GM21529 (cell line): ENCODE data around the gene ACTR3C.
"Not testable (repeated sequence)": the region's sequence is repeated elsewhere in the genome, so short reads cannot be mapped to it uniquely, and the experiment has no call there.

Experiments used
- ATAC-seq: cut with Tn5 transposase; IDR thresholded peaks from one replicate; pipeline ENCODE4 v1.9.1; 2021; ENCODE audit not compliant: unreplicated experiment

Gene ACTR3C

DNA sequence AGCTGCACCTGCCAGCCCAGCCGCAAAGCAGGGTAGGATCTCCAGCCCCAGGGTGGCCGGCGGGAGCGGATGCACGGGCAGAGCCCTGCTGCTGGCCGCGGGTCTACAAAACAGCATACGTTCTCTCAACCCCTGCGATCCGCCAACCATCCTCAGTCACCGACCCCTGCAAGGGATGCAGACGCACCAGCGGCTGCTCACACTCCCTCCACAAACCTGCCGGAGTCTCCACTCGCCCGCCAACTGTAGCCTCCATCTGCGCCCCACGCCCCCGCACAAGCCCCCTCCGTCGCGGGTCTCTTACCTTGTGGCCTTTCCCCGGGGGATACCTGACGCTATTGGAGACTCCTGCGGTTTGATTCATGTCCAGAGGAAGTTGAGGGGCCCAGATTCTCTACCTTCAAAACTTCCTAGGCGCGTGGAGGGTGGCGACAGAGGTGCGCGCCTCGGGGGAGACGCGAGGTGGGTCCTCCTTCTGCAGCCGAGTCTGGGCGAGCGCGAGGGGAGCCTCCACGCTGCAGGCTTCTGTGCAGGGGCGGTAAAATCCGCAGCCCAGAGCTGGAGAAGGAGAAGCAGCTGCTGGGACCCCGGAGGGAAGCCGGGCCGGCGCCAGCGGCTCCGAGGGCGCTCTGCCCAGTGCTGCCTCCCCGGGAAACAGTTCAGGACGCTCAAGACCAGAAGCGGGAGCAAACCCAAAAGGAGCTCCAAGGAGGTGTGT is 103.2 kb downstream of the ACTR3C start:
- ATAC-seq, result not testable (repeated sequence)

GRCh38 chr7:150206848-150207247 is 116.5 kb downstream of the ACTR3C start:
- ATAC-seq, result not testable (repeated sequence)

DNA sequence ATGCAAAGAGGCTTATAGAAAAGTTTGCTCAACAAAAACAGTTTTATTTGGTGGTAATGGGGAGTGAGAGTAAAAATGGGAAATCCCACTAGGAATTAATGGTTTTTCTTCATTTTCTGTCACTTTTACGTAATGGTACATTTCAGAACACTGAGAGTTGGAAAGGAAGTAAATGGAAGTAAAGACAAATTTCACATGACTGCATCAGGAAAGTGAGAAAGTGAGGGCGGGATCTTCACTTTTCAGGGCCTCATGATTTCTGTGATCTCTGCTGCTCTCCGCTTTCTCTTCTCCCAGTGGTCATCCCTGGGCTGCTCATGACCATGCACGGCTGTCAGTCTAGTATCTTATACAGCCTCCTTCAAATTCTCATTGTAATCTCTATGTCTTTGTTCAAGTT is 117.5 kb downstream of the ACTR3C start:
- not testable (repeated sequence) for ATAC-seq

DNA sequence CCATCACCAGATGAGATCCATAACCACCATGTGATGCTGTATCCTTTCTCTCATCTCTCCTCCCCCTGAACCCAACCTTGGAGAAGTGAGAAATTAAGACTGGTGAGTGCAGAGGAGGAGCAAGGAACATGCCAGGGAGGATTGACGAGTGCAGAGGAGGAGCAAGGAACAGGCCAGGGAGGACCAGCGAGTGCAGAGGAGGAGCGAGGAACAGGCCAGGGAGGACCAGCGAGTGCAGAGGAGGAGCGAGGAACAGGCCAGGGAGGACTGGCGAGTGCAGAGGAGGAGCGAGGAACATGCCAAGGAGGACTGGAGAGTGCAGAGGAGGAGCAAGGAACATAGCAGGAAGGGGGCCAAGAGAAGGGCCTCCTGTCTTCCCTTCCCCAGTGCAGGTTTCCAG is 118.8 kb downstream of the ACTR3C start:
- not testable (repeated sequence) for ATAC-seq

- not testable (repeated sequence) for ATAC-seq
These were observed 120.5 kb downstream of the ACTR3C start for GRCh38 chr7:150202894-150203293.
